Renal cortex interstitium (tissue), 11 donors: ENCODE measurements around the gene CDCA5. TPM values are rescaled to one million over a fixed set of nuclear protein-coding genes. Genes with fewer than 3 reads are reported as not detected.

Source experiments
- DNase-seq, 11 donors: peaks; one replicate each; pipeline ENCODE4 v3.0.0-alpha.2; 2013; ENCODE audit warnings: low read depth in 9 of 11, low spot score in 4 of 11; ENCODE audit errors: extremely low read depth in 1 of 11
- polyA plus RNA-seq, 3 donors: library from polyadenylated mRNA; unstranded; fragments of 120-200 nt; gene quantifications; one replicate each; pipeline ENCODE4 v1.2.1, GENCODE V29; 2013; ENCODE audit not compliant: insufficient read length in 3 of 3

The CDCA5 gene
- polyA plus RNA-seq, 3 donors = 16.3 to 24.5 (median 20.1) TPM

DNA sequence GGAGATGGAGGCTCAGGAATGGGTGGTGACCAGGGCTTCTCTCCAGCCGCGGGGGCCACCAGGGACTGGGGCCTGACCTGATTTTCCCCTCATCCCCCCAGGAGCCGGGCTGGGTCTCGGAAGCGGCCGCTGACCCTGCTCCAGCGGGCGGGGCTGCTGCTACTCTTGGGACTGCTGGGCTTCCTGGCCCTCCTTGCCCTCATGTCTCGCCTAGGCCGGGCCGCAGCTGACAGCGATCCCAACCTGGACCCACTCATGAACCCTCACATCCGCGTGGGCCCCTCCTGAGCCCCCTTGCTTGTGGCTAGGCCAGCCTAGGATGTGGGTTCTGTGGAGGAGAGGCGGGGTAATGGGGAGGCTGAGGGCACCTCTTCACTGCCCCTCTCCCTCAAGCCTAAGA is 4.0 kb upstream of the CDCA5 start:
- no peak for DNase-seq

DNA sequence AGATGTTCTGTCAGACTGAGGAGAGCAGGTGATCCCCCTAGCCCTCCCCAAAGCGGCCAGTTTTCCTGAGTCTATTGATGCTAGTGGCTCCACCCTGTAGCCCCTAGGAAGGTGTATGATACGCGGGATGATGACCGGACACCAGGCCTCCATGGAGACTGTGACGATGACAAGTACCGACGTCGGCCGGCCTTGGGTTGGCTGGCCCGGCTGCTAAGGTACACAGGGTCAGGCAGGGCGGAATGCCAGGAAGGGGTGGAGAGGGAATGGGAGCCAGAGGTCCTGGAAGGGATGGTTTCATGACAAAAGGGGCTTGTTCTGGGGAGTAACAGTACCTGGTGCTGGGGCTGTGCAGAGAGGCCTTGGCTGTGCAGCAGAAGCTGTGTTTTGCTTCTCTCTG is 3.4 kb upstream of the CDCA5 start:
- no peak for DNase-seq

DNA sequence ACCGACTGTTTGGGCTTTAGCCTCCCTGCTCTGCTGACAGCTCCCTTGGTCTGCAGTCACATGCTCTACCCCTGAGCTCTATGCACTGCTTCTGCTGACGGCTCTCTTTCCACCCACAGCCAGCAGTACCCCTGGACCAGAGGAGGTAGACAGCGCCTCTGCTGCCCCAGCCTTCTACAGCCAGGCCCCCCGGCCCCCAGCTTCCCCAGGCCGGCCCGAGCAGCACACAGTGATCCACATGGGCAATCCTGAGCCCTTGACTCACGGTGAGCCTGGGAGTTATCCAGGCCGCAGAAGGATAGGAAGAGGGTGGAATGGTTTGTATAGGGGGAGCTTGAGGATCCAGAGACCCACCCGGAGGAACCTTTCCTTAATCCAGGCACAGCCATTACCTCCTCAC is 3.0 kb upstream of the CDCA5 start:
- DNase-seq = no peak

DNA sequence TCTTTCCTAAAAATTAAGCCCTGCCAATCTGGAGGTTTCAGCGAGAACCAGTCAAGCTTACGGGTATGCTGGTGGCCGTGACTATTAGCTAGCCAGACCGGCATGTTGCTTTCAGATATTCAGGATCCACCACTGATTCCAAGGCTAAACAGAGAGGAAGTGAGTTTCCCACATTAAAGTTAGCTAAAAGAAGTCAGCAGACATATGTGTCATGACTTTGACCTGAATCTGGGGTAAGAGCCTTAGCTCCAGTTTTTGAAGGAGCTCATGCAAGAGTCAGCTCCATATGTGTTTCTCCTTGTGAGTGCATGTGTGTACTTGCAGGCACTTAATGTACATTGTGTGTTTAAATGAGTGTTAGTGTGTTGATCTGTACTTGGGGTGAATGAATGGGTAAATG is 1.6 kb upstream of the CDCA5 start:
- no peak for DNase-seq

DNA sequence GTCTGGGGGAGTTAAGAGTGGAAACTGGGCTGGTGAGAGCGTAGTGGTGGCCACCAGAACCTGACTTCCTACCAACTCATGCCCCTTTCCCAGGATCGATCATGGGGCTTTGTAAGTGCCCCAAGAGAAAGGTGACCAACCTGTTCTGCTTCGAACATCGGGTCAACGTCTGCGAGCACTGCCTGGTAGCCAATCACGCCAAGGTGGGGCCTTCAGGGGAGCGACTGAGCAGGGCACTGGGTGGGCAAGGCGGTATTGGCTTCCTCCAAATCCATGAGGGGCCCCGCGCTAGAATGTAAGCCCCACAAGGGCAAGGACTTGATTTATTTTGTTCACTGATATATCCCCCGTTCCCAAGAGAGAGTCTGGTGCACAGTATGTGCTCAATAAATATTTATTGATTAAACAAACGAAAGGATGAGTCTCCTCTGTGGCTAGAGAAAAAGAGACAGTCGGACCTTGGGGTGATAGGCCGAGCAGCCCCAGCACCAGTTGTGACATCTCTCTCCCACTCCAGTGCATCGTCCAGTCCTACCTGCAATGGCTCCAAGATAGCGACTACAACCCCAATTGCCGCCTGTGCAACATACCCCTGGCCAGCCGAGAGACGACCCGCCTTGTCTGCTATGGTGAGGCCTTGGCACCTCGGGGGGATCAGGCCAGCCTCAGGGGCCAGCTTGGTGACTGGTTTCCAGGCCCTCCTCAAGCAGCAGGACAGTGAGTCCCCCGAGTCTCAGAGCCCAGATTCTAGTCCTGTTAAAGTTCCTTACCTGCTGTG is 947 bp upstream of the CDCA5 start:
- DNase-seq = no peak

DNA sequence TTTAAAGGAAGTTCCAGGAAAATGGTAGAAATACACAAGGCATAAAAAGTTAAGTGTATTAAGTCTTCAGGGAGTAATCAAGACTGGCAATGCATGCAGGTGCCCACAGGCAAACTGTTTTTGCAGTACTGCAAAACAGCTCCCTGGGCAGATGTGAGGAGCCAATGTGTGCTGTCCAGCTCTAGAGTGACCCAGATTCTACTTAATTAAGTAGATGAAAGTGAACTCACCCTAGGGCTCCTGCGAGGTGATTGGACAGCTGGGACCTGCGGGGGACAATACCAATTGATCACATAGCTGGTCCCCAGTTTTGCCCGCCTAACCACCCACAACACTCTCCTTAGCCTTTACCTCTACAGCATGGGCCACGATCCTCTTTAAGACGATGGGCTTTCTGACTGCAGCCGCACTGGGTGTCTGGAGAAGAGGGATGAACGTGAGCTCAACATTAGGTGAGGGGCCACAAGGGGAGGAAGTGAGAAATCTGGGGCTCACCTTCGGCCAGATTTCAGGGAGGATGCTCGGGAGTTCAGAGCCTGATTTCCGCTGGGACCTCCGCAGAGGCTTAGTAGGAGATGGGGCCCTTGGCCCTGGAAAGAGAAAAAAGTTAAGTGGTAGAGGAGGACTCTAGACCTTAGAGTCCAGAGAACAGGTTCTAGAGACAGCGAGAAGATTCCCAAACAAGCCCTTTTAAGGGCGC is 556 bp downstream of the CDCA5 start:
- DNase-seq = no peak

DNA sequence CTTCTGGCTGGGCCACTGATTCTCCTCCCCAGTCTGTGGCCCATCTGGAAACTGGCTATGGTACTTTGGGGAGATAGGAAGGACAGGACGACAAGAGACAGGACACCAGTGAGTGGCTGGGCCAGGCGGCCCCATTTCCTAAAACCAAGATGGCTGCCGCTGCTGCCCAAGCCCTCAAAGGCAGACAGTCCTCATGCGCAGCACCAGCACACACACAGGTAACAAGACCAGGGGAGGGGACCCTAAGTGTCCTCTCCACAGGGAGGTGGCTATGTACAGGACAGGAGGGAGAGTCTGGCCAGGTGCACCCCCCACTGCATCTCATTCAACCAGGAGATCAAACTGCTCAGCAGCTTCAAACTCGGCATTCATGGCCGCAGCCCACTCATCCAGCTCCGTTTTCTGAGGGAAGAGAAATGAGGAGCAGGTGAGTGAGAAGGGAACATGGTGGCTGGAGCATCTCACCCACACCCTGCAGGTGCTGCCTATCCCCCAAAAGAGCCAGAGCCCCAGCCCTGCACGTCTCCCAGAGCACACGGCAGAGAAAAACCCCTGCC is 5.0 kb downstream of the CDCA5 start:
- no peak for DNase-seq

DNA sequence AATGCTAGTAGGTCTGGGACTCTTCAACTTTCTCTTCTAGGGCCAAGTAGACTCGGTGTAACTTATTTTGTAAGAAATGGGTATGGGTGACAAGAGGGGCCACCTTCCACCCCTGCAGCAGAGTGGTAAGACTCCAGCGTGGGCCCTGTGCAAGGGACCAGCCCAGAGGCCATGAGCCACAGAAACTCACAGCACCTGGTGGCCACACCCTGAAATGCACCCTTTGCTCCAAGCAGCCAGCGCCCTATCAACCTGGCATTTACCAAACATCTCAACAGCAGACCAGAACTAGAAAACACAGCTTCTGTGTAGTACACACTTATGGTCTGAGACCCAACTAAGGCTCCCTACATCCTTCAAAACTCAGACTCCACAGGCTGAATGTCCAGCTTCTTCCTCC is 5.7 kb downstream of the CDCA5 start:
- no peak for DNase-seq

DNA sequence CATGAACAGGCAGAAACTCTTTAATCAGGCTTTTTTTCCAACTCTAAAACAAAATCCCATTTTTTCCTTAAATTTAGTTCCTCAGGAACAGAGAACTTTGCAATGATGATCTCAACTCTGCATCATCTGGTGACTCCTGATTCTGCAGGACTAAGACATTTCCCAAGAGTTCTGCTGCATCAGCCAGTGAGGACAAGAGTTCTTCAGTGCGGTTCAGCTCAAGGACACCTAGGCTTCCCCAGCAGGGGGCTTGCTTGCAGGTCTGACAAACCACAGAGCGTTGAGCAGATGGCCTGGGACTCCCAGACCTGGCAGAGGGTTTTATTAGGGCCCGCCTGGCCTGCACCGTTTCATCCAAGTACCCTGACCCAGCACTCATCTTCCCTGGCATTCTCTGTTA is 6.4 kb downstream of the CDCA5 start:
- no peak for DNase-seq

DNA sequence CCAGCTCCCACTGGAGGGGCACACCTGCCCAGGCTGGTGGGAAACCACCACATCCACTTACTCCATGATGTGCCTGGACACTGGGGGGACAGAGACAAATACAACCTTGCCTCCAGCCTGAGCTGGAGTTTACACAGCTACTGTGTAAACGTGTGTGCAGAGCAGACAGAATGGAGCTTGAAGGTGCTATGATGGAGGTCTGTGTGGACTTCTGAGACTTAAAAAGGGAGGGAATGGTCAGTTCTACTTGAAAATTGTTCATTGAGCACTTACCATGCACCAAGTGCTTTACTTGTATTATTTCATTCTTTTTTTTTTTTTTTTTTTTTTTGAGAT is 11.2 kb downstream of the CDCA5 start:
- DNase-seq = no peak

DNA sequence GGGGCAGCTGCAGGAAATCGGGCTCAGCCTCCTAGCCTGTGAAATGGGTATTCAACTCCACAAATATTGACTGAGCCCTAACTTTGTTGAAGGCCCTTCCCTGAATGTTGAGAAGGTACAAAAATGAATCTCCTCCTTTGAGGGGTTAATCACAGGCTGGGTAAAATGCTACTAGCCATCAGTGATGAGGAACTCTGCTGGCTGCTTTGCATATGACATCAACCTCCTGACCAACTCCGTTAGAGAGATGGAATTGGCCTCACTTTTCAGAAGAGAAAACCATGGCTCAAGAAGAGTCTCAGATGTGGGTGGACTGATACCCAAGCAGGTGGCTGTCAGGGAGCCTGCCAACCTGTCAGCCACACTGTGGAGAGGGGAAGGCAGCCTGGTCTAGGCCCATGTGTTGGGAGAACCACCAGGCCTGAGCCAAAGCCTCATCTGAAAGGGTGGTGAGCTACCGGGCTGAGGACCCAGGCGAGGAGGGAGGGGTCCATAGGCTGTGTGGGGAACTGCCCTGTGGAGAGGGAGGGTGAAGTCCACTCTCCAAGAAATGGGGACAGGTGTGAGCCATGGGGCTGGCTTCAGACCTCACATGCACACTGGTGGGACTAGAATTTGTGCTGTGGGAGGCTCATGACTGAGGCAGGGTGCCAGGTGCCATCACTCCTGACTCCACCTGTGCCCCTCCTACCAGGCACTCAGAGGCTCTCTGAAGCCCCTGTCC is 11.8 kb downstream of the CDCA5 start:
- no peak for DNase-seq

DNA sequence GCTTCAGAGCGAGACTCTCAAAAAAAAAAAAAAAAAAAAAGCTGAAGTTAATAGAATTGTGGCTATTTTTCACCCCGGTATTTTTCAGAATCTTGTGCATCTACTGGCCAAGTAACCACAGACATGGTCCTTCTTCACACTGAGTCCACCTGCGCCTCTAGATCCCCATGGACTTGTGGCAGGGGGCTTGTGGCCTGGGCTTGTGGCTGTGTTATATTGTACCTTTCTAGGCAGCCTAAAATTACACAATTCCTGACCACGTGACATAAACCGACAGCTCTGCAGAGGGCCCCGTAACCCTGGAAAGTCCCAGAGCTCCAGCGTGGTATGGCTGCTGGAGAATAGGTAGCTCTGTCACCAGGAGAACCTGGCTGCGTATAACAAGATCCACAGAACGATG is 14.6 kb downstream of the CDCA5 start:
- no peak for DNase-seq

DNA sequence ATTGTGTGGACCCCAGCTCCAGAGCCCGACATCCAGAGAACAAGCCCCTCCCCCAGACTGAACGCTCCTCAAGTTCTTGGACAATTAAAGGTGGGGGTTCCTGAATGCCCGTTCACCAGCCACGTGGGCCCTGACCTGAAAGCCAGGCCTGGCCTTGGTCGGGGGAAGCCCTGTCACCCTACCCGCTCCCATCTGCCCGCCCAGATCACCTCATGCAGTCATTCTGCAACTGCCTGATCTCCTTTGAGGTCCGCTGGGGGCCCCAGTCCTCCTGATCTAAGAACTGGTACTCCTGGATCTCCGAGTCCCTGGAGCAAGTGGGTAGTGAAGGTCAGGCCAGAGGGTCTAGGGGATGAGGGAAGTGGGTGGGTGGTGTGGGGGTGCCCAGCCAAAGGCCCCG is 16.4 kb downstream of the CDCA5 start:
- DNase-seq = no peak

DNA sequence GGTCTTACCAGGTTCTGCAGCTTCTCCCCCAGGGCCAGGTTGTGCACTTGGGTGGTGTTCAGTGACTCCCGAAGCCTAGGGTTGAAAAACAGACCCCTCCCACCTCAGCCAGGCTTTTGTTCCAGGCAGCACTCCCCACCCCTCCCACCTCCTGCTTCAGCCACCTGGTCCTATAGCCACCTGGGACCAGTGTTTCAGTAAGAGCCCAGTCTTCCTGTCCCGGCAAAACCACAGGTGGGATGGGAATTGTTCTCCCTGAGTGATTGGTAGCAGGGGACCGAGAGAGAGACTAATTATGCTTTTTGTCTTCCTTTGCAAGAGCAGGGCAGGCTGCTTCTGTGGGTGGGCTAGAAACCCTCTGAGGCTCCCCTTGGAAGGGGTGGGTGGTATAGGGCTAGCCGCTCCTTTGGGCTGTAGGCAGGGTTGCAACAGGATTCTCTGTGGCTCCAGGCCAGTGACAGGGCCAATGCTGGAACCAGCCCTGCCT is 17.0 kb downstream of the CDCA5 start:
- DNase-seq = no peak

DNA sequence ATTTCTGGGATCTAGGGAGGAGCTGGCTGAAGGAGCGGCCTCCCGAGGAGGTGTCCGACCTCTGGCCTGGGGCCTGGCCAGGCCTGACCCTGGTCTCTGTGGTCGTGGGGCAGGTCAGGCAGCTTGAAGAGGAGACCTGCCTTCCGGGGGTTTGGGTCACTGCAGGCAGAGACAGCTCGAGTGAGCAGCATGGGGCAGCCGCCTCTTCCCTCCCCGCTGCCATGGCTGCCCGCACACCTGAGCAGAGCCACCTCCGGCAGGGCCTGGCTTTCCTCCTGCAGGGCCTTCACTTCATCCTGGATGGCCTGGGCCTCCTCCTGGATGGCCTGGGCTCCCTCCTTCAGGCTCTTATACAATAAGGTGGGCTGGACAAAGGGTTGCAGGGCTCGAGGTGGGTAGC is 17.5 kb downstream of the CDCA5 start:
- DNase-seq = no peak

DNA sequence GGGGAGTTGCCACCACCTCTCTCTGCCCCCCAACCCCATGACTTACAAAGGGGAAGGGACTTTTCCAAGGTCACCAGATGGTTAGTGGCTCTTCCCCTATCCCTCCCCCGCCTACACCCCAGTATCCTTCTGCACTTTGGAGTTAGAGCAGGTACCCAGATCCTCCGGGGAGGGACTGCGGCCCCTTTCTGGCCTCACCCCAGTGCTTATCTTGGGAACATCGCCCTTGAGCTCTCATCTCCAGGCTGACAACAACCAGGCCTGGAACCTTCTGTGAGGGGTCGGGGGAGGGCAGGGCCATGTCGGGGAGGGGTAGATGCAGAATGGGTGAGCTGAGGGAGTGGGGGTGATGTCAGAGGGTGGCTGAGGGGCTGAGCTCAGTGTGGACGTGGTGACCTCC is 18.0 kb downstream of the CDCA5 start:
- no peak for DNase-seq

DNA sequence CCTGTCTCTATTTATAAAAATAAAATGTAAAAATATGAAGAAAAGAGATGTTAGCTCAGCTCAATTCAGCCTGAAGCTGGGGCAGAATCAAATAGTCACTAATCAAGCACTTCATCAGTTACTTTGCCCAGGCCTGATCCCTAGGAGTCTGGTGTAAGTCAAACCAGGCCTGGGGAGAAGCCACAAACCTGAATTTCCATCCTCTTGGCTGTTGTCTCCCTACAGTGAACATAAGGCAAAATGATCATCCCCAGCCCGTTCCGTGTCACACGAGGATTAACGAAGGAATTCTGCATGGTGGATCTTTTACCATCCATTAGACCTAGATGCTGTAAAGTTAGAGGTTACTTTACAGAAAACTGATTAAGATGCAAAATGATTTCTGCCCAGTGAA is 19.0 kb downstream of the CDCA5 start:
- no peak for DNase-seq

DNA sequence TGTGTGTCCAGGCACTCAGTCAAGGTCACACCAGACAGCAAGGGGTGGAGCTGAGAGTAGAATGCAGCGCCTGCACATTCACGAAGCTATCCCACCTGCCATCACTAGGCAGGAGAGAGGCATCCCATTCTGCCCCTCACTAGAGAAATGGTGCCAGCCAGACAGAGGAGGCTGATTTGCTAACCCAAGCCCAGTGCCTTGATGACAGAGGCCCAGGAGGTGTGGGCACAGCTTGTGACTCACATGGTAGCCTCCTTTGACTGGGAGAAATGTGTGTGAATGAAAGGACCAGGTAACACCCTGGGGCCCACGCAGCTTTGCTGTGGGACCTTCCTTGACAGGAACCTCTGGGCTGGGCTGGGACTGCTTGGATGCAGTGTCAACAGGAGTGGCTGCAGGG is 20.3 kb downstream of the CDCA5 start:
- DNase-seq = no peak

DNA sequence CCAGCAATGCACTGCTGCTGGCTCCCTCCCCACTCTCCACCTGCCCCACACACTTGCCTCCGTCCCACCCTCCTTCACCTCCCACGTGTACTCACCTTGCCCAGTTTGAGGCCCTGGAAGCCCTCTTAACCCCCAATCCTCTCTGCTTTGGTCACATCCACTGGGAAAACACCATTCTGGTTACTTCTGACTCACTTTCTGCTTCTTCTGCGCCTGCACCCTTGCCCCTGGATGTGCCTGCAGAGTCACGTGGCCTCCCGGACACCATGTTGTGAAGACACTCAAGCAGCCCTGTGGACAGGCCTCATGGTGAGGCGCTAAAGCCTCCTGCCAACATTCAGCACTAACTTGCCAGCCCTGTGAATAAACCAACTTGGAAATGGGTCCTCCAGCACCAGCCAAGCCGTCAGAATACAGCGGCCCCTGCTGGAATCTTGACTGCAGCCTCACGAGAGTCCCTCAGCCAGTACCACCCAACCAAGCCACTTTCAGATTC is 22.9 kb downstream of the CDCA5 start:
- DNase-seq = no peak
